ENCODE measurements around the gene IFITM1. TPM values are rescaled to one million over a fixed set of nuclear protein-coding genes. Genes with fewer than 3 reads are reported as not detected.
"Not testable (repeated sequence)": the region's sequence is repeated elsewhere in the genome, so short reads cannot be mapped to it uniquely, and the experiment has no call there.

IFITM1 gene
- polyA plus RNA-seq, 3 donors from 2014 or later = 2,792 to 4,533 (median 3,562) TPM

DNA sequence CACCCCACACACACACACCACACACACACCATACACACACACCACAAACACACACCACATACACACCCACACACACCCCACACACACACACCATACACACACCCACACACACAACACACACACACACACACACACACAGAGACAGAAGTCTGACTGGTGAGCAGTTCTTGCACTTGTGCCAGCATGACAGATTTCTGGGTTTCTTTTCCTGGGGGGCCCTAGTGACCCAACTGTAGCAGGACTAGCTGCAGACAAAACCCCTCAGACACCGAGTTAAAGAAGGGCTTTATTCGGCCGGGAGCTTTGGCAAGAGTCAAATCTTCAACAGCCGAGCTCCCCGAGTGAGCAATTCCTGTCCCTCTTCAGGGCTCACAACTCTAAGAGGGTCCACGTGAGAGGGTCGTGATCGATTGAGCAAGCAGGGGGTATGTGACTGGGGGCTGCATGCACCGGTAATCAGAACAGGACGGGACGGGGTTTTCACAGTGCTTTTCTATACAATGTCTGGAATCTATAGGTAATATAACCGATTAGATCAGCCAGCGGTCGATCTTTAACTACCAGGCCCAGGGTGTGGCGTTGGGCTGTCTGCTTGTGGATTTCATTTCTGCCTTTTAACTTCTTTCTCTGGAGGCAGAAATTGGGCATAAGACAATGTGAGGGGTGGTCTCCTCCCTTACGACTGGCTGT, 36.3 kb downstream of the IFITM1 start:
- Mint-ChIP-seq H3K4me3 (peak overlapping the region; percentile 70 to 83 (median 72)), H3K27ac (peak overlapping the region; percentile 88 to 99 (median 96))

DNA sequence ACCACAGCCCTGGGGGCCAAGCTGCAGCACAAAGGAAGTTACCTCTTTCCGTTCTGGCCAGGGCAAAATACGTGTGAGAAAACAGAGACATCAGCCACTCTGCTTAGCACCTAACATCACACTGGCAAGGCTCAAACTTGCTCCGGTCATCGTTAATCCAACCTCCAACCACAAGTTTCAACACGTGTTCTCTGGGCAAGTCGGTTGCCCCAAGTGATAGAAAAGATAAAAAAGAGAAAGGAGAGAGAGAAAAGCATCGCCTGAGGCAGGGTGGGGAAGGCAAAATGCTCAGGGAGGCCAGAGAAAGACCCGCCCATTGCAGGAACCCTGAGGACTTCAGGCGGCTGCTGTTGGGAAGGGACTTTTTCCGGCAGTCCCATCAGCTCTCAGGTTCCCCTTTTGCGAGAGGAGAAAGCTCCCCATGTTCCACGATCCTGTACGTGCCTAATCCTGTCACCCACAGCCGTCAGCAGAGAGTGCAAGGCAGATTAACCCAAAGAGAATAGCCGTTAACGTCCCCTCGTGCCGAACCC, 36.9 kb downstream of the IFITM1 start:
- DNase-seq = peak; percentile 84 to 87 (median 86)
- Mint-ChIP-seq H3K4me3 (peak overlapping the region; percentile 70 to 83 (median 72)), H3K36me3 (no peaks in the 10 kb centered on the region), H3K27me3 (ENCODE audit: low read depth in 3 of 3) (peaks cover 9 to 22% (median 12%) of the 10 kb centered on the region in 3 donors), H3K27ac (peak overlapping the region; percentile 88 to 99 (median 96)), H3K9me3 (no peaks in the 10 kb centered on the region), H3K4me1 (peaks cover 68 to 85% of the 10 kb centered on the region in 2 donors)

More for the DNA sequence above, 36.3 kb downstream of the IFITM1 start:
- peaks cover 64 to 81% of the 10 kb centered on the region in 2 donors for H3K4me1 Mint-ChIP-seq
- H3K27me3 Mint-ChIP-seq (ENCODE audit: low read depth in 3 of 3) = peaks cover 8 to 17% (median 8%) of the 10 kb centered on the region in 3 donors
- not testable (repeated sequence) for H3K9me3 Mint-ChIP-seq, DNase-seq, H3K36me3 Mint-ChIP-seq

DNA sequence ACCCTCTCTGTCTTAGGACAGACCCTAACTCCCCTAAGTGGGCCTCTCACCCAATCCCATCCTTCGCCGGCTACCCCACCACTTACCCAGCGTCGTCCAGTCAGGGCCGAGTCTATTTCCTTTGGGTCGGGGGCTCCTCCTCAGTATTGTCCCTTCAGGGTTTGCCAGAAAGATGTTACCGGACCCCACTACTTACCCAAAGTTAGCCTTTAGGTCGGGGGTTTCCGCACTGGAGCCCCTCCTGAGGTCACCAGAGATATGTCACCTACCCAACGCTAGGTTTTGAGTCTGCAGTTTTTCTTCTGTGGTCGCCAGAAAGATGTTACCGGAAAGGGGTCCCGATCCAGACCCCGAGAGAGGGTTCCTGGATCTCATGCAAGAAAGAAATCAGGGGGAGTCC, 37.6 kb downstream of the IFITM1 start:
- H3K27ac Mint-ChIP-seq = peak overlapping the region; percentile 88 to 99 (median 96)
- H3K4me3 Mint-ChIP-seq = peak overlapping the region; percentile 70 to 83 (median 72)
- no peak for DNase-seq
- no peaks in the 10 kb centered on the region for H3K36me3 Mint-ChIP-seq
- peaks cover 9 to 22% (median 12%) of the 10 kb centered on the region in 3 donors for H3K27me3 Mint-ChIP-seq (ENCODE audit: low read depth in 3 of 3)
- H3K9me3 Mint-ChIP-seq = no peaks in the 10 kb centered on the region
- peaks cover 68 to 79% of the 10 kb centered on the region in 2 donors for H3K4me1 Mint-ChIP-seq

DNA sequence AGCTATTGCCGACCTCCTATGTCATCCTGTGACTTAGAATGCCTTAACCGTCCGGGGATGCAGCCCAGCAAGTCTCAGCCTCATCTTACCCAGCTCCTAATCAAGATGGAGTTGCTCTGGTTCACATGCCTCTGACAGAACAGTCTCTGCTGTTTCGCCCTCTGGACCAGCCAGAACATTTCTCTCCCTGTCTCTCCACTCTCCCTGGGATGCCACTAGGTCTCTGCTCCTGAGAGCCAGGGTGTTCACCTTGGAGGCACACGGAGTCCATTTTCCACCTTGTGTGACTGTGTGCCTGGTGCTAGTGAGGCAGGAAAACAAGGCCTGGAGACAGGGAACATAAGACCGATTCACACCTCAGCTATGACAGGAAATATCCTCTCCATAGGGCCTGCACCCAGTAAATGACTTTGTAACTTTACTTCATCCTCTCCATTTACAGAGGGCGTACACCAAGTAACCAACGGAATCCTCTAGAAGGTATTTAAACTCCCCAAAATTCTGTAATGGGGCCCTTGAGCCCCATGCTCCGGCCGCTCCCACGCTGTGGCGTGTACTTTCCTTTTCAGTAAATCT, 38.7 kb downstream of the IFITM1 start:
- Mint-ChIP-seq H3K27ac (peak overlapping the region; percentile 79 to 96 (median 92)), H3K36me3 (no peaks in the 10 kb centered on the region), H3K4me1 (peaks cover 68 to 77% of the 10 kb centered on the region in 2 donors), H3K27me3 (ENCODE audit: low read depth in 3 of 3) (peaks cover 9 to 22% (median 12%) of the 10 kb centered on the region in 3 donors), H3K9me3 (no peaks in the 10 kb centered on the region), H3K4me3 (peak overlapping the region; percentile 33 to 62 (median 51))
- no peak for DNase-seq

DNA sequence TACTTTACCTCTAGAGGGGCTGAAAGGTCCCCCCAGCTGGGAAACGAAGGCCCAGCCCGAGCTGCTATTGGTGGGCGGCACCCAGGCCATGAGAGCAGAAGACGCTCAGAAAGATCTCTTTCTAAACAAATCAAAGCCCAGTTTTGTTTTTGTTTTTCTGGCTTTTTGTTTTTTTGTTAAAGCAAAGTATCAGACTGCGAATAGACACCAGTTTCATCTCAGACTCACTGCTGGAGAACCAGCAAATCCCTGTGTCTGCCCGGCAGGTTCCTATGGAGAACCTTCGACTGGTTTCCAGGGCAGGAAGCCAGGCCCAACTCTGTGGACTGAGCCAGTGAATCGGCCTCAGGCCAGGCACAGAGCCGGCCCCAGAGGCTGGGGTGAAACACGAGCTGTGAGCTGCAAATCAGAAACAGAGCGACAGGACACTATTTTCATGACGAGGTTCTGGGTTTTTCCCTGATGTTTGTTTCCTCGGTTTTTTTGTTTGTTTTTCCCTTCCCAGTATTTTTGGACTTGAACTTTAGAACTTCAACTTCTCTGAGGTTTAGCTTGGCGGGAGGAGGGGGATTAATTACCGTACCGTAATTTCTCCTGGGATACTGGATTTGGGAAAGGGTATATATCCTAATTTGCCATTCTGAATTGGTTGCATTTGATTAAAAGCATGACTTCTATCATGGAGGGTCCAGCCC, 39.5 kb downstream of the IFITM1 start:
- H3K4me3 Mint-ChIP-seq = peak overlapping the region; percentile 47 to 62 (median 52)
- peaks cover 9 to 22% (median 12%) of the 10 kb centered on the region in 3 donors for H3K27me3 Mint-ChIP-seq (ENCODE audit: low read depth in 3 of 3)
- DNase-seq = no peak
- peak overlapping the region; percentile 79 to 96 (median 92) for H3K27ac Mint-ChIP-seq
- H3K36me3 Mint-ChIP-seq = no peaks in the 10 kb centered on the region
- H3K9me3 Mint-ChIP-seq = no peaks in the 10 kb centered on the region
- H3K4me1 Mint-ChIP-seq = peaks cover 70 to 72% of the 10 kb centered on the region in 2 donors

DNA sequence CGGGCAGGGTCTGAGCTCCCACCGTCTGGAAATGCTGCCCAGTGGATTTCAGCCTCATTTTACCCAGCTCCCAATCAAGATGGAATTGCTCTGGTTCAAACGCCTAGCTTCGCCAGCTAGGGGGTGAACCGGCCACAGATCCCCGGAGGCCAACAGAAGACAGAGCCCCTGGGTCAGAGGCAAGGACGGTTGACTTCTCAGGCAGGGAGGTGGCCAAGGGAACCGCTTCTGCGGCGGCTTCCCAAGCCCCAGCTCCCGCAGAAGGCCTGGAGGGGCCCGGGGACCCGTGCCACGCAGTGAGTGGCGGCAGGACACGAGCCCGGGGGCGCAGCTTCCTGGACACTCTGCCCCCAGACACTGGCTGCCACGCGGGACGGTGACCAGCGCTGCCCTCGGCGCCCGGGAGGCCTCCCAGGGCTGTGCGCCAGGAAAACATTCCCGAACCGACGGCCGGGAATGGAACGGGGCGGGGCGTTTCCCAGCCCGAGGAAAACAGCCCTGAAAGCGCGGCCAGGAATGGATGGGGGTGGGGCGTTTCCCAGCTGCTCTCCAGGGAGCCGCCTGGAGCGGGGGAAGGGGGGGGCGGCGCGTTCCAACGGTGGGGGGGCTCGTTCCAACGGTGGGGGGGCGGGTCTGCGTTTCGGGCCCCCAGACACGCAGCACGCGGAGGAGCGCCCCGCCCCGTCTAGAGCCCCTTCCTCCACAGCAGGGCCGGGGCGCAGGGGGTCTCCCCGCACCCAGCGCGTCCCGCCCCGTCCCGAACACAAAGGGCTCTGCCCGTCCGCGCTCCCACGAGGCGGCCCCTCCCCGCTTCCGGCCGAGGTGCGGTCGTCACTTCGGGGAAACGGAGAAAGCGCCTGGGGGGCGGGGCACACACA, 42.0 kb downstream of the IFITM1 start:
- H3K9me3 Mint-ChIP-seq = no peaks in the 10 kb centered on the region
- H3K4me1 Mint-ChIP-seq = peaks cover 56 to 67% of the 10 kb centered on the region in 2 donors
- DNase-seq = peak; percentile 81 to 84 (median 81)
- peaks cover 5 to 16% (median 10%) of the 10 kb centered on the region in 3 donors for H3K27me3 Mint-ChIP-seq (ENCODE audit: low read depth in 3 of 3)
- H3K27ac Mint-ChIP-seq = peak overlapping the region; percentile 80 to 95 (median 92)
- peak overlapping the region; percentile 56 to 68 (median 65) for H3K4me3 Mint-ChIP-seq
- no peaks in the 10 kb centered on the region for H3K36me3 Mint-ChIP-seq

DNA sequence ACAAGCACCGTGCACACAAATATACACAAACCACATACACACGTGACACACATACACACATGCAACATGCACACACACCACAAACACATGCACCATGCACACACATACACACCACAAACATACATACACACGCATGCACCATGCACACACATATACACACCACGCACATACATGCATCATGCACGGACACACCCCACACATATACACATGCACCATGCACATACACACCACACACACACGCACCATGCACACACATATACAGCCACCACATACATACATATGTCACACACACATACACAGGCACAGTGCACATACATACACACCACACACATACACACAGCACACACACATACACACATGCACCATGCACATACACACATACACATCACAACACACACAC, 42.8 kb downstream of the IFITM1 start:
- Mint-ChIP-seq H3K4me3 (no peak overlapping the region), H3K36me3 (no peaks in the 10 kb centered on the region), H3K27me3 (ENCODE audit: low read depth in 3 of 3) (peaks cover 5 to 16% (median 10%) of the 10 kb centered on the region in 3 donors), H3K27ac (no peak overlapping the region), H3K4me1 (peaks cover 52 to 62% of the 10 kb centered on the region in 2 donors), H3K9me3 (peaks cover 0 to 2% (median 0%) of the 10 kb centered on the region in 6 donors)
- DNase-seq = no peak

DNA sequence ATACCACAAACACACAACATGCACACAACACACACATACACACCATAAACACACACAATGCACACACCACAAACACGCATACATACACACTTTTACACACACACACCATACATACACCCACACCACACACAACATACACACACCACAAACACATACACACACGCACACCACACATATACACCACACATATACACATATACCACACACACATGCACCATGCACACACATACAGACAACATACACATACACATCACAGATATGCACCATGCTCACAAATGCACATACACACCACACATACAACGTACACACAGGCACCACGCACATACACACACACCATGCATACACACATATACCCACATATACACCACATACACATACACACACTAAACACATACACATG, 43.7 kb downstream of the IFITM1 start:
- Mint-ChIP-seq H3K27me3 (ENCODE audit: low read depth in 3 of 3) (peaks cover 5 to 15% (median 10%) of the 10 kb centered on the region in 3 donors), H3K36me3 (no peaks in the 10 kb centered on the region), H3K4me3 (no peak overlapping the region), H3K27ac (no peak overlapping the region), H3K9me3 (peaks cover 0 to 2% (median 0%) of the 10 kb centered on the region in 6 donors), H3K4me1 (peaks cover 52 to 60% of the 10 kb centered on the region in 2 donors)
- DNase-seq = no peak

DNA sequence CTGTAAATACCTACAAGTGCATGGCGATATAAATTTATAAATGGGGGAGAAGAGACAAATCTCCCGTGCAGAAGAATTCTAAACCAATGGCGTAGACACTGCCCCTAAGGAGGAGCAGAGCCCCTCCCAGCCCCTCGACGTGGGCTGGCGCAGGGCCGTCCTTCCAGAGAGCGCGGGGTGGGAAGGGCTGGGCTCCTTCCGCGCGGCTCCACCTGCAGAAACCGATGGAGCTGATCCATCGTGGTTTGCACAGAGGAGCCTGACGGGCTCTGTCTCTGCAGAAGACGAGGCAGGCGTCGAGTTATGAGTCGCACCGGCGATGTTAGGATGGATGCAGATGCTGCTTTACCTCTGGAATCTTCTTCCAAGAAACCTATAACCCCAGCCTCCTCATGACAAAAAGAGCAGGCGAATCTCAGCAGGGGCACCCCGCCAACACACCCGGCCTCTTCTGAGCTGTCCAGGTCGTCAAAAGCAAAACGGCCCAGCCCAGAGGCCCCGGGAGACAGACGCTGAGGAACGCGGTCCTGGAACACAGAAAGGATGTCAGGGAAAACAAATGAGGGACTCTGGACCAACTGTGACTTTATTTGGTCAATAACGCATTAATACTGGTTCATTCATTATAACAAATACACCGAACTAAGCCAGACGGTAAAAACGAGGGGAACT, 44.4 kb downstream of the IFITM1 start:
- no peaks in the 10 kb centered on the region for H3K36me3 Mint-ChIP-seq
- peaks cover 0 to 2% (median 0%) of the 10 kb centered on the region in 6 donors for H3K9me3 Mint-ChIP-seq
- DNase-seq = no peak
- peak overlapping the region in 1 of 6 donors; percentile 60 for H3K27ac Mint-ChIP-seq
- H3K4me3 Mint-ChIP-seq = no peak overlapping the region
- peaks cover 48 to 55% of the 10 kb centered on the region in 2 donors for H3K4me1 Mint-ChIP-seq
- peaks cover 5 to 11% (median 10%) of the 10 kb centered on the region in 3 donors for H3K27me3 Mint-ChIP-seq (ENCODE audit: low read depth in 3 of 3)

DNA sequence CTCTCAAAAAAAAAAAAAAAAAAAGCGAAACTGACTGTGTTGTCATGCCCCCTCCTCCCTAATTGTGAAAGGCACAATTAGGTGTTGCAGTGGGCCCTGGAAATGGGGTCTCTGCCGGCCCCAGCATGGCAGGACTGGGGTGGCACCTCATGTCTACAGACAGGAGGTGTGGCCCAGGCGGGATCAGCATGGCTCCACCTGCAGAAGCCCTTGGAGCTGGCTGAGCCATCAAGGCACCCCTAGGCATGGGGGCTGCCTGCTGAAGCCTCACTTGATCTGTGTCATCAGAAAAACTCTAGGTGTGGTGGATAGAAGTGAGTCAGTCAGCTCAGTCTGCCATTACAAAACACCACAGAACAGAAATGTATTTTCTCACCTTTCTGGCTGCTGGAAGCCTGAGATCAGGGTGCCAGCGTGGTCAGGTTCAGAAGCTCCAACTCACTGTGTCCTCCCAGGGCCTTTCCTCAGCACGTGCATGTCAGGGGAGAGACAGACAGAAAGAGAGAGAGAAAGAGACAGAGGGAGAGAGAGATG, 45.4 kb downstream of the IFITM1 start:
- Mint-ChIP-seq H3K4me3 (peak overlapping the region in 4 of 5 donors; percentile 22 to 72 (median 52)), H3K36me3 (no peaks in the 10 kb centered on the region), H3K27ac (peak overlapping the region; percentile 70 to 96 (median 85)), H3K9me3 (peaks cover 0 to 2% (median 0%) of the 10 kb centered on the region in 6 donors), H3K4me1 (peaks cover 44 to 50% of the 10 kb centered on the region in 2 donors), H3K27me3 (ENCODE audit: low read depth in 3 of 3) (peaks cover 6 to 11% (median 10%) of the 10 kb centered on the region in 3 donors)
- DNase-seq = peak; percentile 52 to 78 (median 74)

DNA sequence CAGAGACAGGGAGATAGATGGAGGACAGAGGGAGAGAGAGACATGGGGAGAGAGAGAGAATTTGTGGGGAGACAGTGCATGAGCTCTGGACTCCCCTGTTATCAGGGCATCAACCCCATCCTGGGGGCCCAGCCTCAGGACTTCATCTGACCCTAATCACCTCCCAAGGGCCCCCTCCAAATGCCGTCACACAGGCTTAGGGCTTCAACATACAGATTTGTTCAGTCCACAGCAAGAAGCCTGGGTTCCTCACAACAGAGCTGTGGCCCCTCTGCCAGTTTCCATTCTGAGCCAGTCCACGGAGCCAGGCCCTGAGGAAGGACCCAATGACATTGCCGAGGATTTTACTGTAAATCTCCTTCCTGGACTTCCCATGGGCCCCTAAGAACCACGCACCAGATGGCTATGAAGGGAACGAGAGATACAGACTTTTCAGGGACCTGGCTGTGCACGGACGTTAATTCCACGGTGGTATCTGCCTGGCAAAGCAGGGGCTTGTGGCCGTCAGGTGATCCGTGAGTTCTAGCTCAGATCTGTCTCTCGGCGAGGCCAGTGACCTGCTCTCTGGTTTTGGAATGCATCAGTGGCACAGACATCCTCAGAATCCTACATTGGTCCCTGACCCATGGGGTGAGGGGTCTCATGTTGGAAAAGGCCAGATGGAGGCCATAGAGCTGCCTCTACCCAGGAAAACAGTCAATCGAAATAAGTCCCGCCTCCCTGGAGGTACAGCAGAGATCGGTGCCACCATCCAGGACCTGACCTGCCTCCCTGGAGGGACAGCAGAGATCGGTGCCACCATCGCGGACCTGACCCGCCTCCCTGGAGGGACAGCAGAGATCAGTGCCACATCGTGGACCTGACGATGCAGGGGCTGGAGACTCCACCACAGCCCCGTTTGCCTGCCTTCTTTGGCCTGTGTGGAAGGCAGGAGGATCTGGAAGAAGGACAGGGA, 46.8 kb downstream of the IFITM1 start:
- Mint-ChIP-seq H3K4me1 (peaks cover 38 to 44% of the 10 kb centered on the region in 2 donors), H3K36me3 (no peaks in the 10 kb centered on the region), H3K27ac (peak overlapping the region in 3 of 6 donors; percentile 82 to 96 (median 86)), H3K9me3 (peaks cover 0 to 2% (median 0%) of the 10 kb centered on the region in 6 donors), H3K4me3 (no peak overlapping the region), H3K27me3 (ENCODE audit: low read depth in 3 of 3) (peaks cover 3 to 5% (median 5%) of the 10 kb centered on the region in 3 donors)
- no peak for DNase-seq

Data from immature natural killer cell (primary cell).